ENCODE data around the gene TTC39C.

GRCh38 chr18:24011123-24011917 lies 3.2 kb upstream of the TTC39C start:
- TF ChIP-seq GABPA (IDR thresholded peaks at IDR 0.05; ENCODE audit: low read depth): no peak
- TF ChIP-seq CTCF (IDR thresholded peaks at IDR 0.05; ENCODE audit: insufficient read depth, low read length): no peak
- peak; percentile 79 for TF ChIP-seq SPI1 (IDR thresholded peaks at IDR 0.05; ENCODE audit: borderline replicate concordance, low read depth)
